A549 (cell line): ENCODE data around the gene GPD1.

Experiments
- EHMT2 ChIP-seq: fragments of 200-600 bp; sonication (generic); IDR thresholded peaks from 2 replicates; pipeline ENCODE4 v1.6.1; 2016; ENCODE audit warnings: antibody characterized with exemption, low read depth, mild to moderate bottlenecking, moderate library complexity
- JUN ChIP-seq, 2 experiments: fragments of >200 bp; sonication (Bioruptor Twin); formaldehyde crosslinking; IDR thresholded peaks; 2 replicates in 1 of 2; 3 replicates in 1 of 2; pipeline ENCODE4 v1.6.1; 2016 to 2017
- JUNB ChIP-seq: fragments of >200 bp; sonication (Bioruptor Twin); formaldehyde crosslinking; IDR thresholded peaks from 2 replicates; pipeline ENCODE4 v1.6.1; 2016
- KDM1A ChIP-seq: fragments of 200-600 bp; sonication (generic); IDR thresholded peaks from 2 replicates; pipeline ENCODE4 v1.6.1; 2016; ENCODE audit warnings: low read depth, mild to moderate bottlenecking
- POLR2A ChIP-seq: IDR thresholded peaks from 2 replicates; pipeline ENCODE4 v1.6.1; 2012; ENCODE audit warnings: mild to moderate bottlenecking, low read length
- RFX5 ChIP-seq: fragments of 450-650 bp; IDR thresholded peaks from 2 replicates; pipeline ENCODE4 v1.7.1; 2014; ENCODE audit warnings: antibody characterized with exemption, mild to moderate bottlenecking, moderate library complexity
- TP53 ChIP-seq: fragments of 250-450 bp; sonication (Bioruptor Pico); IDR thresholded peaks from 2 replicates; pipeline ENCODE4 v1.5.0; 2021; ENCODE audit warnings: mild to moderate bottlenecking, moderate library complexity
- TF ChIP-seq, protein P1 (sequence below): fragments of >200 bp; sonication (Bioruptor Twin); formaldehyde crosslinking; IDR thresholded peaks from 3 replicates; pipeline ENCODE4 v1.5.1; 2016
- TF ChIP-seq, protein P2 (sequence below): fragments of >200 bp; sonication (Bioruptor Twin); formaldehyde crosslinking; IDR thresholded peaks from 3 replicates; pipeline ENCODE4 v1.6.1; 2016
- TF ChIP-seq, protein P3 (sequence below): IDR thresholded peaks from 2 replicates; pipeline ENCODE4 v1.6.1; 2012

DNA sequence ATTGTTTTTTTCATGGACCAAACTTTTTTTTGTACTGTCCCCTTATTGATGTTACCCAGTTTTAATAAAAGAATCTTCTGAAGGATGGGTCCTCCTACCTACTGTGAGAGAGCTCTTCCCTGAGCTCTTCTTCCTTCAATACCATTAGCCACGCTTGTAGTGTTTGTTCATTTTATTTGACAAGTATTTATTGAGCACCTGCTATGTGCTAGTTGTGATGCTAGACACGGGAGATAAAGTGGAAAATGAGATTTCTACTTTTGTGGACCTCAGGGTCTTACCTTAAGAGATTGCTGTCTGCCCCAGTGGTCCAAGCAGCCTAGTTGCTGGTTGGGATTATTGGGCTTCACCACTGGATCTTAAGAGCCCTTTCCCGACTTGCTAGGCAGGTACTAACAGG, 3.2 kb upstream of the GPD1 start:
- TF ChIP-seq, protein P1, sequence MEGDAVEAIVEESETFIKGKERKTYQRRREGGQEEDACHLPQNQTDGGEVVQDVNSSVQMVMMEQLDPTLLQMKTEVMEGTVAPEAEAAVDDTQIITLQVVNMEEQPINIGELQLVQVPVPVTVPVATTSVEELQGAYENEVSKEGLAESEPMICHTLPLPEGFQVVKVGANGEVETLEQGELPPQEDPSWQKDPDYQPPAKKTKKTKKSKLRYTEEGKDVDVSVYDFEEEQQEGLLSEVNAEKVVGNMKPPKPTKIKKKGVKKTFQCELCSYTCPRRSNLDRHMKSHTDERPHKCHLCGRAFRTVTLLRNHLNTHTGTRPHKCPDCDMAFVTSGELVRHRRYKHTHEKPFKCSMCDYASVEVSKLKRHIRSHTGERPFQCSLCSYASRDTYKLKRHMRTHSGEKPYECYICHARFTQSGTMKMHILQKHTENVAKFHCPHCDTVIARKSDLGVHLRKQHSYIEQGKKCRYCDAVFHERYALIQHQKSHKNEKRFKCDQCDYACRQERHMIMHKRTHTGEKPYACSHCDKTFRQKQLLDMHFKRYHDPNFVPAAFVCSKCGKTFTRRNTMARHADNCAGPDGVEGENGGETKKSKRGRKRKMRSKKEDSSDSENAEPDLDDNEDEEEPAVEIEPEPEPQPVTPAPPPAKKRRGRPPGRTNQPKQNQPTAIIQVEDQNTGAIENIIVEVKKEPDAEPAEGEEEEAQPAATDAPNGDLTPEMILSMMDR = no peak
- TF ChIP-seq JUN (IDR thresholded peaks at IDR 0.05) (no peak), TP53 (CRISPR knock-in tag) (no peak), RFX5 (no peak), POLR2A (no peak), EHMT2 (no peak), KDM1A (no peak), JUNB (no peak)
- TF ChIP-seq, protein P2, sequence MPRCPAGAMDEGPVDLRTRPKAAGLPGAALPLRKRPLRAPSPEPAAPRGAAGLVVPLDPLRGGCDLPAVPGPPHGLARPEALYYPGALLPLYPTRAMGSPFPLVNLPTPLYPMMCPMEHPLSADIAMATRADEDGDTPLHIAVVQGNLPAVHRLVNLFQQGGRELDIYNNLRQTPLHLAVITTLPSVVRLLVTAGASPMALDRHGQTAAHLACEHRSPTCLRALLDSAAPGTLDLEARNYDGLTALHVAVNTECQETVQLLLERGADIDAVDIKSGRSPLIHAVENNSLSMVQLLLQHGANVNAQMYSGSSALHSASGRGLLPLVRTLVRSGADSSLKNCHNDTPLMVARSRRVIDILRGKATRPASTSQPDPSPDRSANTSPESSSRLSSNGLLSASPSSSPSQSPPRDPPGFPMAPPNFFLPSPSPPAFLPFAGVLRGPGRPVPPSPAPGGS = no peak
- TF ChIP-seq, protein P3, sequence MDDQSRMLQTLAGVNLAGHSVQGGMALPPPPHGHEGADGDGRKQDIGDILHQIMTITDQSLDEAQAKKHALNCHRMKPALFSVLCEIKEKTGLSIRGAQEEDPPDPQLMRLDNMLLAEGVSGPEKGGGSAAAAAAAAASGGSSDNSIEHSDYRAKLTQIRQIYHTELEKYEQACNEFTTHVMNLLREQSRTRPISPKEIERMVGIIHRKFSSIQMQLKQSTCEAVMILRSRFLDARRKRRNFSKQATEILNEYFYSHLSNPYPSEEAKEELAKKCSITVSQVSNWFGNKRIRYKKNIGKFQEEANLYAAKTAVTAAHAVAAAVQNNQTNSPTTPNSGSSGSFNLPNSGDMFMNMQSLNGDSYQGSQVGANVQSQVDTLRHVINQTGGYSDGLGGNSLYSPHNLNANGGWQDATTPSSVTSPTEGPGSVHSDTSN = no peak
